Measurements from ENCODE around the gene PLEKHH3.

Gene PLEKHH3

GRCh38 chr17:42686520-42687128, 9.8 kb upstream of the PLEKHH3 start:
- DNase-seq: no peak

GRCh38 chr17:42685831-42686230, 9.0 kb upstream of the PLEKHH3 start:
- DNase-seq: no peak

DNA sequence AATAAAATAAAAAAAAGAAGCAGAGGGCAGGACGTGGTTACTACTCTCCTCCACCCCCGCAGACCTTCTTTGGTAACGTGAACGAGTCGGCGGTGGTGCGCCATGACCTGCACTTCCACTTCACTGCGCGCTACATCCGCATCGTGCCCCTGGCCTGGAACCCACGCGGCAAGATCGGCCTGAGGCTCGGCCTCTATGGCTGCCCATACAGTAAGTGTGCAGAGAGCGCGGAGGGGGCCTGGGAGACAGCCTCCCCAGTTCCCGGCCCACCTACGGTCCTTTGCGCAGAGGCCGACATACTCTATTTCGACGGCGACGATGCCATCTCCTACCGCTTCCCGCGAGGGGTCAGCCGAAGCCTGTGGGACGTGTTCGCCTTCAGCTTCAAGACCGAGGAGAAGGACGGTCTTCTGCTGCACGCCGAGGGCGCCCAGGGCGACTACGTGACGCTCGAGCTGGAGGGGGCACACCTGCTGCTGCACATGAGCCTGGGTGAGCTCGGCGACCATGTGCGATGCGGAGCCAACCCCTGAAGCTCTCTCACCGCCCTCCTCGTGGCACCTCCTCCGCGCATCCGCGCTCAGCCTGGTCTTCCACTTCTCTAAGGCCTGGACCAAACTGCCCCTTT, 8.2 kb upstream of the PLEKHH3 start:
- DNase-seq: no peak

DNA sequence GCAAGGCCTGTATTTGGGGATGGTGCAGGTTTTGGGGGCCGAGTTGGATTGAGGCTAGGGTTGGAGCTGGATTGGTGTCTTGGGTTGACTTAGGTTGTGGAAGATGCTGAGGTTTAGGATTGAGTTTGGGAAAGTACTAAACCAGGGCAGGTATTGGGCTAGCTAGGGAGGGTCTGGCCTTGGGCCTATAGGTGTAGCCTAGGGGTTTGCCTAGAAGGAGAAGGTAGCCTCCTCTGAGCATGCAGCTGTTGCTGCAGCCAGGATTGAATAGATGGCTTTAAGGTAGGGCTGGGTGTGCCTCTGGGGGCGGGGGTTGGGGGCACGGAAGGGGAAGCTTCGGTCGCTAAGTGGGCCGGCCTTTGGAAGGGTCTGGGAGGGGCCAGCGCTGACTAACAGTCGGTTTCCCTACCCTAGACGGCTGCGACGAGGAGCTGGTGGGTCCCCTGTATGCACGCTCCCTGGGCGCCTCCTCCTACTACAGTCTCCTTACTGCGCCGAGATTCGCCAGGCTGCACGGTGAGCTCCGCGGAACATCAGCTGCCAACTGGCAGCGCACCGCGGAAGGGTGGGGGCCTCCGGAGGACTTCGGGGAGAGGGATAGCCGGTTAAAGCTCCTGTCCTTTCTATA, 6.7 kb upstream of the PLEKHH3 start:
- no peak for DNase-seq

DNA sequence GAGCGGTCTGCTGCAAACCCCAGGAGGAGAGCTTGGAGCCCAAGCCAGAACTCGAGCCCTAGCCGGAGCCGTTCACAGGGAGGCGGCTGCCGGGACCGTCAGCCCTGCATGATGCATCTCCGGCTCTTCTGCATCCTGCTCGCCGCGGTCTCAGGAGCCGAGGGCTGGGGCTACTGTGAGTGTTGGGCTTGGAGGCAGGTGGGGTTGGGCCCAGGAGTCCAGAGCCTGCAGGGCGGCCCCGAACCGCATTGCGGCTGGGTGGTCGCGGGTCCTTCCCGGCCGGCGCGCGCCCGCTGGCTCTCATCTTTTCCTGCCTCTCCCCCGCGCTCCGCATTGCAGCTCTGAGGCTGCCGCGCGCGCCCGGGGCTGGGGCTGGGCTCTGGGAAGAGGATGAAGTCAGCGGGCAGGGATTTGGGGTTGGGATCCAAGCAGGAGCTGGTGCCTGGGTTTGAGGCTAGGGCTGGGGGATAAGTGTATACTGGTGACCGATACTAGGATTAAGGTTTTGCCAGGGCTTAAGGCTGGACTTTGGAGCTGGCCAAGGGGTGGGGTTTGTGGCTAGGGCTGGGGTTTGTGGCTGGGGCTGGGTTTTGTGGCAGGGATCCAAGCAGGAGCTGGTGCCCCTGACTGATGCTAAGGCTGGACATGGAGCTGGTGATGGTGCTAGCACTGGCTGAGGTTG, 6.1 kb upstream of the PLEKHH3 start:
- peak; percentile 38 for DNase-seq

GRCh38 chr17:42681976-42682721, 5.4 kb upstream of the PLEKHH3 start, which contains the start of gene CNTNAP1:
TSS of gene CNTNAP1 (plus strand) at chr17:42682531. CDS start at chr17:42682830, 299 bp downstream.
- DNase-seq: peak; percentile 57

GRCh38 chr17:42680331-42680808, 3.6 kb upstream of the PLEKHH3 start:
- no peak for DNase-seq

- DNase-seq: peak; percentile 59
These were observed 2.9 kb upstream of the PLEKHH3 start for GRCh38 chr17:42679492-42680330.

DNA sequence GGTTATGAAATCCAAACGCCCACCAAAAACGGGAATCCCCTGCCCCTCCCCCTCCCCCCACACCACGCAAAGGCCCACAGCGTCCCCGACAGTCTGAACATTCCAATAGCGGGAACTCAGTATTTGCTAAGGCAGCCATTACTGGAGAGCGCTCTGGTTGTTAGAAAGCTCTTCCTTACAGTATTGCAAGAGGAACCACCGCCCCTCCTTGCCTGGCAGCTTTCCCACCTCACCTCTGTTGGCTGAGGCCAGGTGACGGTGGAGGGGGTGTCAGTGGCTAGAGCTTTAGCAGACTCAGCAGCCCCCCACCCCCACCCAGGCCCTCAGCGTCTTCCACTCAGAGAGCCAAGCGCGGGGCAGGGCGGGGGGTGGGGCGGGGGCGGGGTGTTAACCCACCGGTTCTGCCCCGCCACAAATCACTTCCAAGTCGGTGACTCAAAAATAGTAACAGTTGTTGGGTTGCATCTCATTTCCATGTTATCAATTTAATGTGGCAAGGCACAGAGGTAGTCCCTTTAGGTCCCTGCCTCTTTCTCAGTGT, 2.2 kb upstream of the PLEKHH3 start:
- peak; percentile 32 for DNase-seq

- peak; percentile 79 for DNase-seq
These were observed 1.4 kb upstream of the PLEKHH3 start for GRCh38 chr17:42677921-42678781.

DNA sequence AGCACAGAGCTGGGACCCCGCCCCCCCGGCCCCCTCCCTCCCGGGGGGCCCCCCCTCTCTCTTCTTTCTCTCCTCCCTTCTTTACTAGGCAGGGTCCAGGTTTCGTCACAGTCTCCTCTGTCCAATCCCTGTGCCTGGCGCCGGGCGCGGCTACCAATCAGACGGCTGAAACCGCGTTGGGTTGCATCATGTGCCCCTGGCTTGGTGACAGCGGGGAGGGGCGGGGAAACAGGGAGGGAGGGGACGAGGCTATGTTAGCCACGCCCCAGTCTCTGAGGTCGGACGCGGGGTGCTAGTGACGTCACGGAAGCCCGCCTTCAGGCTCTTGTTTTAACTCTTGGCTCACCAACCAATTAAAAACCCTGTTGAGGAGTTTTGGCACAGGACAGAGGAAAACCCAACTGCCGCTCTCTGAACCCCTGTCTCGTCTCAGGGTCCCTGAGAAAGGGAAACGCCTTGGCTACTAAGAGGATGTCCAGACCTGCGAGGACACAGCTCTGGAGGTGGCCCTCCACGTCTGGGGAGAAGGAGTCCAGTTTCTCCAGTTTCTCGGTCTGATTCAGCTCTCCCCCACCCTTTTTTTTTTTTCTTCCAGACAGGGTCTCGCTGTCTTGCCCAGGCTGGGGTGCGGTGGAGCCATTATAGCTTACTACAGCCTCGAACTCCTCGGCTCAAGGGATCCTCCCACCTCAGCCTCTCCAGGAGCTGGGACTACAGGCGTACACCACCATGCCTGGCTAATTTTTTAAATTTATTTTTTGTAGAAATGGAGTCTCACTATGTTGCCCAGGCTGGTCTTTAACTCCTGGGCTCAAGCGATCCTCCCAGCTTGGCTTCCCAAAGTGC, 441 bp upstream of the PLEKHH3 start:
- DNase-seq: peak; percentile 99

DNA sequence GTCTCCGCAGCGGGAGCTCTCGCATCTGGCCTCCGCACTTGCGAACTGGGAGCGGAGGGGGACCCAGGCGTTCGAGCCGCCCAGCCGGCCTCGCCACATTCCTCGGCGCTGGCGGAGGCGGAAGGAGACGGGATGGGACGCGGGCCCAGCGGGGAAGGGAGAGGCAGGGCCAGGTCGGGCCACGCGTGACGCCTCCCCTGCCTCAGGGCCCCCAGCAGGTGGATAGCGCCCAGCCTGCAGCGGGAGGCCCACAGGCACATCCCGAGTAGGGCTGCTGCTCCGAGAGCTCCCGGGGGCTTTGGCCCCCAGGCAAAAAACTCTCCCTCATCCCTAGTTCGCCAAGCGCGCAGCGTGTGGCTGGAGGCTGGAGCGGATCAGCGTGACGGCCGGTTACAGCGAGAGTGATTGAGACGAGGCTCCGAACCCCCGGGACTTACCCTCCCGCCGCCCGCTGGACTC, 800 bp downstream of the PLEKHH3 start:
- peak; percentile 33 for DNase-seq

DNA sequence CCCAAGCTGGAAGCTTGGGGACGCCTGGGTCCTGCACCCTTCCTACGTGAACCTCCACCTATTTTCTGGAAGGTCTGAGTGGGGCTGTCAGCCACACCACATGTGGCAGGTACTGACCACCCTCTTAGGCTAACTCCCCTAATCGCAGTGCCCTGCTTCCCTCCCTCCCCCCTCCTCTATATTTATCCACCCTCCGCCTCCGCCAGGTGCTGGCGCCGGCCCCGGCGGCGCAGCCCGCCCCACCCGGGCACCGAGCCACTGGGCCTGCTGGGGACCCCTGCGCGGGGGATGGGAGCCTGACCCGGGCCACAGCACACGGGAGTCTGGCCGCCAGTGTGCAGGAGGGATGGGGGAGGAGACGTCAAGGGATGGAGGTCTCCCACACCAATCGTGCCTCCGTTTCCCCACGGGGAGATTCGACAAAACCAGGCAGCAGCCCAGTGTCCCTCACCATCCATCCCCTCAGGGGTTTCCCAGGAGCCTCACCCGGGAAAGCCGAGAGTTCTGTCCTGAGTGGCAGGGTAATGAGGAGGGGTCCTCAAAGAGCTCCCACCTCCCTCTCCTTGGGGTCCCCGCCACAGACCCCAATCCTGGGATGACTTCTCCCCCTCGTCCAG, 1.3 kb downstream of the PLEKHH3 start:
- DNase-seq: peak; percentile 32

DNA sequence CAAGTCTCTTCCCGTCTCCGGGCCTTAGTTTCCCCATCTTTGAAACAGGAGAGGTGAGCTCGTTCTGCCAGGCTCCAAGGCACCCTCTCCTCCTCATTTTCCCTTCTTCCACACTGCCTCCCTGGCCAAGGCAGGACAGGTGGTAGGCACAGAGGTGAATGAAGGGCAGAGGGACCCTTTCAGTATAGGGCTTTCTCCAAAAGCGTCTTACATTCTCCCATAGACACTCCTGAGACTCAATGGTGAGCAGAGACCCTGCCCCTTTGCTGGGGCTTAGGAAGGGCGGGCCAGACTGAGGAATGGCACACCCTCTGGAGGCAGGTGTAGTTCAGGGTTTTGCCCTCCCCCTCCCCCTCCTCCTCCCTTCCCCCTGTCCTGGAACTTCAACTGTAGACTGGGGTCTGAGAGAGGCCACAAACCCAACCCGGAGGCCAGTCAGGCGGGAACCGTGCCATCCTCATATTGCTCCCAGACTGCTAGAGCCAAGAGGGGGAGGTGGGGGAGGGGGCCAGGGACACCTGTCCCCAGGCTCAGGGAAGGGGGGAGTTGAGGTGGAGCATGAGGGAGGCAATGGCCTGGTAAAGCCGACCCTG, 1.9 kb downstream of the PLEKHH3 start:
- DNase-seq: peak; percentile 37

- DNase-seq: no peak
These were observed 2.7 kb downstream of the PLEKHH3 start for GRCh38 chr17:42673885-42674754.

GRCh38 chr17:42673266-42673884, 3.4 kb downstream of the PLEKHH3 start:
- no peak for DNase-seq

GRCh38 chr17:42672038-42672437, 4.8 kb downstream of the PLEKHH3 start:
- DNase-seq: no peak

Measured in NCI-H1092 (cell line).